ENCODE data around the gene ATP8A2. TPM values are rescaled to one million over a fixed set of nuclear protein-coding genes. Genes with fewer than 3 reads are reported as not detected.

Gene ATP8A2
- total and polyA plus RNA-seq, 10 of the 15 experiments (the other 5 are each of a cell fraction or from before 2014, with no cell fraction given): 0.01 to 0.04 (median 0.04) TPM; not detected in 7

DNA sequence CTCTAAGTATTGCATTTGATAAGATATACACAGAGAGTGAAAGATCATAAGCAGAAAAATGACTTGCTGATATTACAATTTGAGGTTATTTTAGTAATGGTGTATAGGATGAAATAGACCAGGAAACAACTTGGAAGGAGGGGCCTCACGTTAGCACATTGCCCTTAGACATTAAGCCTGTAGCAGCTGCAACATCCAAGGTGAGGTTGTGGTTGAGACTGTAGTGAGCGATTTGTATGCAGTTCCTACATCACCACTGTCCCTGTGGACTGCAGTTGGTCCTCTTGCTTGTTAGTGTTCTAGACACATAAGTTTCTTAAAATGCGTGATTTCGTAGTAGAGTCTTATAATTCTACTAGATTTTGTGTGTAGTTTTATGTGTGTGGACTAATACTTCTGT, 311.3 kb downstream of the ATP8A2 start:
- POLR2A ChIA-PET: no interaction called here

More for the DNA sequence above, 311.3 kb downstream of the ATP8A2 start:
- no peaks in the 10 kb centered on the region for H3K9me3 ChIP-seq (replicated peaks; ENCODE audit: control insufficient read depth, insufficient read depth, low read length)
- no peaks in the 10 kb centered on the region for H3K27me3 ChIP-seq (replicated peaks in 1 of 2; ENCODE audit: control insufficient read depth in 2 of 2, insufficient read depth in 2 of 2, low read length in 1 of 2)
- ChIA-PET SMC1A (ENCODE audit: uncharacterized antibody, unreplicated experiment) (no interaction called here), CTCF (no interaction called here), RAD21 (ENCODE audit: unreplicated experiment) (no interaction called here)
- DNase-seq (ENCODE audit: low read depth, low spot score): no peak
- no peak for ATAC-seq
- no peak overlapping the region for H2AFZ ChIP-seq (ENCODE audit: control insufficient read depth, low read depth, low read length)
- H3K4me1 ChIP-seq (ENCODE audit: control insufficient read depth, insufficient read depth, low read length): no peaks in the 10 kb centered on the region
- H3K4me2 ChIP-seq (ENCODE audit: control insufficient read depth, insufficient read depth): no peak overlapping the region
- no peak overlapping the region for H3K4me3 ChIP-seq
- no peaks in the 10 kb centered on the region for H4K20me1 ChIP-seq (ENCODE audit: control insufficient read depth, insufficient read depth)
- H3K27ac ChIP-seq (ENCODE audit: control insufficient read depth, insufficient read depth): no peak overlapping the region
- BruUV-seq (replicated peaks): no TSS peak
- in situ Hi-C loops (cut with MboI) (no loop called here), intact Hi-C loops (cut with micrococcal nuclease; ENCODE audit: unreplicated experiment) (no loop called here)
- H3K9ac ChIP-seq (ENCODE audit: control insufficient read depth, insufficient read depth, low read length): no peak overlapping the region
- no peak for FAIRE-seq
- WGBS (ENCODE audit: insufficient coverage, insufficient replicate concordance, low lambda C conversion rate, missing lambda C conversion rate): 7% methylated on average over 4 of the region's 4 CpGs
- no peaks in the 10 kb centered on the region for H3K36me3 ChIP-seq (ENCODE audit: control insufficient read depth in 2 of 2, insufficient read depth in 2 of 2, low read length in 1 of 2)
- TF ChIP-seq ZBTB11 (CRISPR knock-in tag; IDR thresholded peaks at IDR 0.05) (no peak), MYB (IDR thresholded peaks at IDR 0.05; ENCODE audit: borderline replicate concordance, low read depth, low read length) (no peak), RFX5 (IDR thresholded peaks at IDR 0.05; ENCODE audit: low read depth, low read length) (no peak), TCF3 (IDR thresholded peaks at IDR 0.05; ENCODE audit: borderline replicate concordance, insufficient read depth, low read depth, low read length) (no peak), POU2F2 (IDR thresholded peaks at IDR 0.05; ENCODE audit: borderline replicate concordance, low read depth, low read length) (no peak), NFYB (IDR thresholded peaks at IDR 0.05; ENCODE audit: insufficient read depth, low read depth, low read length) (no peak), SMAD1 (IDR thresholded peaks at IDR 0.05; ENCODE audit: low read depth, partially characterized antibody) (no peak), ESRRA (IDR thresholded peaks at IDR 0.05; ENCODE audit: low read length) (no peak)
- TF ChIP-seq, protein P1, sequence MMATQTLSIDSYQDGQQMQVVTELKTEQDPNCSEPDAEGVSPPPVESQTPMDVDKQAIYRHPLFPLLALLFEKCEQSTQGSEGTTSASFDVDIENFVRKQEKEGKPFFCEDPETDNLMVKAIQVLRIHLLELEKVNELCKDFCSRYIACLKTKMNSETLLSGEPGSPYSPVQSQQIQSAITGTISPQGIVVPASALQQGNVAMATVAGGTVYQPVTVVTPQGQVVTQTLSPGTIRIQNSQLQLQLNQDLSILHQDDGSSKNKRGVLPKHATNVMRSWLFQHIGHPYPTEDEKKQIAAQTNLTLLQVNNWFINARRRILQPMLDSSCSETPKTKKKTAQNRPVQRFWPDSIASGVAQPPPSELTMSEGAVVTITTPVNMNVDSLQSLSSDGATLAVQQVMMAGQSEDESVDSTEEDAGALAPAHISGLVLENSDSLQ (IDR thresholded peaks at IDR 0.05): no peak
- no peaks in the 10 kb centered on the region for H3K79me2 ChIP-seq (ENCODE audit: control insufficient read depth, insufficient read depth, low read length)

All from GM12878 (cell line).